Mammary epithelial cell (primary cell): ENCODE measurements around the gene TMA7B.

Experiments used
- CTCF ChIP-seq, 2 donors: IDR thresholded peaks in 1 of 2; conservative IDR thresholded peaks in 1 of 2; 2 replicates each; pipeline ENCODE4 v1.5.1; 2011 to 2012; ENCODE audit warnings: inconsistent platforms in 2 of 2, low read length in 2 of 2, mild to moderate bottlenecking in 2 of 2, control low read depth in 1 of 2, low read depth in 1 of 2; ENCODE audit not compliant: insufficient read depth in 1 of 2; ENCODE audit errors: extremely low read depth in 1 of 2
- EZH2 ChIP-seq: IDR thresholded peaks from 2 replicates; pipeline ENCODE4 v1.6.1; 2012; ENCODE audit warnings: low read length, inconsistent platforms, borderline replicate concordance

- TF ChIP-seq CTCF (conservative IDR thresholded peaks at IDR 0.05 in 1 of 2, IDR thresholded peaks at IDR 0.05 in 1 of 2; ENCODE audit: extremely low read depth in 1 of 2, insufficient read depth in 1 of 2, low read depth in 1 of 2, low read length in 2 of 2) (no peak), EZH2 (no peak)
These were observed 10.0 kb upstream of the TMA7B start for GRCh38 chr22:39949964-39950737.
